Activated naive CD4-positive, alpha-beta T cell treated with anti-CD3 and anti-CD28 coated beads, Interleukin-2, amount 50 U/mL, for 72 hours (primary cell): ENCODE data around the gene MPPE1. TPM values are rescaled to one million over a fixed set of nuclear protein-coding genes. Genes with fewer than 3 reads are reported as not detected.
"Not testable (repeated sequence)": the region's sequence is repeated elsewhere in the genome, so short reads cannot be mapped to it uniquely, and the experiment has no call there.

ENCODE experiments used
- ATAC-seq, 2 donors: fragments of 150-1000 bp; cut with Tn5 transposase; 2 replicates each; pipeline ENCODE4 v1.10.0; 2021; ENCODE audit warnings: mild to moderate bottlenecking in 2 of 2, moderate library complexity in 2 of 2
- DNase-seq, 2 donors: peaks; one replicate each; pipeline ENCODE4 v3.0.0; 2021 to 2022; ENCODE audit warnings: low spot score in 2 of 2
- H3K27ac Mint-ChIP-seq, 2 donors: one replicate each; pipeline ENCODE4 v1.8.0; 2022; ENCODE audit warnings: mild to moderate bottlenecking in 2 of 2, mixed read lengths in 2 of 2
- H3K36me3 Mint-ChIP-seq, 2 donors: one replicate each; pipeline ENCODE4 v1.8.0; 2022; ENCODE audit warnings: mixed read lengths in 2 of 2
- H3K9me3 Mint-ChIP-seq, 2 donors: one replicate each; pipeline ENCODE4 v1.8.0; 2022; ENCODE audit warnings: mixed read lengths in 2 of 2
- total RNA-seq, 2 donors: library from RNA; stranded (reverse); gene quantifications; one replicate each; pipeline ENCODE4 v1.2.3, GENCODE V29; 2022

The MPPE1 gene
- total RNA-seq, 2 donors from 2014 or later = 38.1 to 67.2 TPM

DNA sequence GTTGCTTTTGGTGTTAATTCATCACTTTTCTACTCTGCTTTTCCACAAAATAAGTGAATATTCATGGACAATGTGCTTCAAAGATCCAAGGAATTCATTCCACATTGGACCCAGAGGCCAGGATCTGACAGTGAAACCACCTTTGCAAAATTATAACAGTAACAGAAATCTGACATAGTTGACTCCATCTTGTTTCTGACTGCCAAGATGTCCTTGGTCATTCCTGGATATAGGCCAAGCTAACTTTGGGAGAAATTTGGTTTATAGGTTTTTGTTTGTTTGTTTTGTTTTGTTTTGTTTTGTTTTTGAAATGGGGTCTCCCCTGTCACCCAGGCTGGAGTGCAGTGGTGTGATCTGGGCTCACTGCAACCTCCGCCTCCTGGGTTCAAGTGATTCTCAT, 10.3 kb downstream of the MPPE1 start:
- Mint-ChIP-seq H3K36me3 (peaks cover 5 to 9% of the 10 kb centered on the region in 2 donors), H3K27ac (no peak overlapping the region)

DNA sequence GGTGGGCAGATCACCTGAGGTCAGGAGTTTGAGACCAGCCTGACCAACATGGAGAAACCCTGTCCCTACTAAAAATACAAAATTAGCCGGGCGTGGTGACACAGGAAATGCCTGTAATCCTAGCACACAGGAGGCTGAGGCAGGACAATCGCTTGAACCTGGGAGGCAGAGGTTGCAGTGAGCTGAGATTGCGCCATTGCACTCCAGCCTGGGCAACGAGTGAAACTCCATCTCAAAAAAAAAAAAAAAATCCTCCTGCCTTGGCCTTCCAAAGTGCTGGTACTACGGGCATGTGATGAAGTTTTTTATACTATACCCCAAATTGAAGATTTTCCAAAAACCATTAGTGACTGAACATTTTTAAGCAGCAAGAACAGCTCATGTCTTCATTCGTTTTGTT, 15.7 kb downstream of the MPPE1 start:
- not testable (repeated sequence) for DNase-seq, ATAC-seq, H3K9me3 Mint-ChIP-seq, H3K36me3 Mint-ChIP-seq, H3K27ac Mint-ChIP-seq

More for the DNA sequence above, 10.3 kb downstream of the MPPE1 start:
- H3K9me3 Mint-ChIP-seq = no peaks in the 10 kb centered on the region
- DNase-seq (no peak), ATAC-seq (no peak)

DNA sequence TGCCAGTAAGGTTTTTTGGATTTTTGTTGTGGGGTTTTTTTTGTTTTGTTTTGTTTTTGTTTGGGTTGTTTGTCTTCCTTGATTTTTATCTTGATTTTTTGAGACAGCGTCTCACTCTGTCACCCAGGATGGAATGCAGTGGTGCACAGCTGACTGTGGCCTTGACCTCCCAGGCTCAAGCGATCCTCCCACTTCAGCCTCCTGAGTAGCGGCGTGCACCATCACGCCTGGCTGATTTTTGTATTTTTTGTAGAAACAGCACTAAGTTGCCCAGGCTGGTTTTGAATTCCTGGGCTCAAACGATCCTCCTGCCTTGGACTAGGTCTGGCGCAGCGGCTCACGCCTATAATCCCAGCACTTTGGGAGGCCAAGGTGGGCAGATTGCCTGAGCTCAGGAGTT, 16.4 kb downstream of the MPPE1 start:
- H3K36me3 Mint-ChIP-seq = no peaks in the 10 kb centered on the region
- no peak for ATAC-seq
- no peak overlapping the region for H3K27ac Mint-ChIP-seq
- H3K9me3 Mint-ChIP-seq = no peaks in the 10 kb centered on the region
- no peak for DNase-seq

DNA sequence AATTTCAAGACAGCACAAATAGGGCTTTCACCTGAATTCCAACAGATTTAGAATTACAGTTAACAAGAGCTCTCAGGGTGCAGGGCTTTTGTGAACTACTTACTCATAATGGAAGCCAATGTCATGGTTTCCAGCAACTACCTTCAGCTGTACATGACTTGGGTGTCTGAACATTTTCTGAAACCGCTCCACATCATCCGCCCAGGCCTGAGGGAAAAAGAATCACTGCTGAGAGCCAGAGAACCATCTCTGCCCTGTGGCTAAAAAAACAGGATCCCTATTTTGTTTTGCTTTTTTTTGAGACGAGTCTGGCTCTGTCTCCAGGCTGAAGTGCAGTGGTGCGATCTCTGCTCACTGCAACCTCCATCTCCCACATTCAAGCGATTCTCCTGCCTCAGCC, 18.8 kb downstream of the MPPE1 start:
- no peak overlapping the region for H3K27ac Mint-ChIP-seq
- H3K36me3 Mint-ChIP-seq = peaks cover 0 to 3% of the 10 kb centered on the region in 2 donors
- no peaks in the 10 kb centered on the region for H3K9me3 Mint-ChIP-seq
- DNase-seq (no peak), ATAC-seq (no peak)

DNA sequence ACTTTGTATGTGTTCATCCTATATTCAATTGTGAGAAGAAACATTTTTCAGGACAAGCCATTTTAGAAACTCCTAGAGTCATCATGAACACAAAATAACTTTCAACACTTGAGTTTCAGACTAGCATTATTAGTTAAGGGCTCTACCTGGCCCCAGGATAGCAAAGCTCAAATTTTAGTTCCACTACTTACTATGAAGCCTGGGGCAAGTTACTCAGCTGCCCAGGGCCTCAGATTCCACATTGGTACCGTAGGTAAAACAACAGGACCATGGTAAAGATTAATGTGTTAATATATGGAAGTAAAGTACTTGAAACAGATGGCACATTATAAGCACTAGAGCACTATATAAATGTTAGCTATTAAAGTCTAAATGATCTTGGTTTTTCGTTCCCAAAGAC, 19.4 kb downstream of the MPPE1 start:
- Mint-ChIP-seq H3K27ac (no peak overlapping the region), H3K36me3 (peaks cover 0 to 4% of the 10 kb centered on the region in 2 donors), H3K9me3 (no peaks in the 10 kb centered on the region)
- DNase-seq = no peak
- no peak for ATAC-seq

DNA sequence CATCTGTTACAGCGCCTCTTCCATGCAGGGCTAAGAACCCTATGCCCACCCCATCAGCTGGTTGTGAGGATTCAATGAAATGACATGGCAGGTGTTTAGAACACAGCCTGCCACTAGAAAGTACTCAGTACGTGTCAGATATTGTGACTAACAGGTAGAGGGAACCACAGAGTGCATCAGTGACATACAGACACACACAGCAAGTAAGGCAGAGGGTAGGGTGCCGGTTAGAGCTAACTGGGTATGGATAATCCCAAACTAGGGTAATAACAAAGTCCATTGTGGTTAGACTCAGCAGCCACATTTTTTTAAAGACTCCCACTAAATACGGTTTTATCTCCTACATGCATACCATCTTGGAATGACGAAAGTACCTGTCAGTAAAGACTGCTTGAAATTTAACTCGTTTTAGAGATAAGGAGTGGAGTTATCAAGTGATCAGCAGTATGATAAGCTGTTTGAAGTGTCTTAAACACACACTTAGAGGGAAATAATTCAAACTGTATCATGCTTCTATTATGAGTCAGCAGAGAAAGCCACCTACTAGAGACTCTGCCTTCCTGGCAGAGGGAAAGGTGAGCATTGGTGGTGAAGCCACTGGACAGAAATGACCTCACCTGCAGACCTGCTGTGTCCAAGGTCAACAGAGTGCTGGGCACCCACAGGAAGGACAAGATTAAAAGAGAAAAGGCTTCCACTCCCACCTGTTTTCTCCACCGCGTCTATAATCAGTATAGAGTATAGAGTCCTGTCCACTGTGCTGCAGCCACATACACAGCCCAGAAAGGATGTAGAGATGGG, 20.6 kb downstream of the MPPE1 start:
- ATAC-seq = peak; percentile 55 to 71
- no peak for DNase-seq
- H3K36me3 Mint-ChIP-seq = peaks cover 0 to 4% of the 10 kb centered on the region in 2 donors
- no peaks in the 10 kb centered on the region for H3K9me3 Mint-ChIP-seq
- peak overlapping the region in 1 of 2 donors; percentile 80 for H3K27ac Mint-ChIP-seq

DNA sequence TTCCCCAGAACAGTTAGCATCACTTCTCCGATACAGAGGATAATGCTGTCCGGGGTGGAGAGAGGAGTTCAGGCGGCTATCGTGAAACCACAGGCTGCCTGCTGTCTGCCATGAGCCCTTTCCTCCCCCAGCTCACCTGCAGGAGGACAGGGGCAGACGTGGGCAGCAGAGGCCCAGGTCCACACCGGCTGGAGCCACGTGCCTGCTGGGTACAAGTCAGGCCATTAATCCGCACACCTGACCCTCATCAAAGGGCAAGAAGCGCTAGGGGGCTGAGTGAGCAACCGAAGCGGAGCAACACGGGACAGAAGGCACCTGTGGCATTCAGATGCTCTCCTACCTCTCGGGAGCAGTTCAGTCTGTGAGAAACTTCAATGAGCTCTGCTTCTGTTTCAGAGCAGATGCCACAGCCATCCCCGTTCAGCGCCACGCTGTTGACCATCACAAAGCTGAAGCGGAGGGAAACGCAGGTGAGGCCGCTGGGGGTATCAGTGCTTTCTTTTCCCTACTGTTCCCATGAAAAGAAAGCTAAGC, 21.5 kb downstream of the MPPE1 start:
- ATAC-seq (no peak), DNase-seq (no peak)
- Mint-ChIP-seq H3K36me3 (peaks cover 0 to 4% of the 10 kb centered on the region in 2 donors), H3K27ac (peak overlapping the region in 1 of 2 donors; percentile 50), H3K9me3 (no peaks in the 10 kb centered on the region)

DNA sequence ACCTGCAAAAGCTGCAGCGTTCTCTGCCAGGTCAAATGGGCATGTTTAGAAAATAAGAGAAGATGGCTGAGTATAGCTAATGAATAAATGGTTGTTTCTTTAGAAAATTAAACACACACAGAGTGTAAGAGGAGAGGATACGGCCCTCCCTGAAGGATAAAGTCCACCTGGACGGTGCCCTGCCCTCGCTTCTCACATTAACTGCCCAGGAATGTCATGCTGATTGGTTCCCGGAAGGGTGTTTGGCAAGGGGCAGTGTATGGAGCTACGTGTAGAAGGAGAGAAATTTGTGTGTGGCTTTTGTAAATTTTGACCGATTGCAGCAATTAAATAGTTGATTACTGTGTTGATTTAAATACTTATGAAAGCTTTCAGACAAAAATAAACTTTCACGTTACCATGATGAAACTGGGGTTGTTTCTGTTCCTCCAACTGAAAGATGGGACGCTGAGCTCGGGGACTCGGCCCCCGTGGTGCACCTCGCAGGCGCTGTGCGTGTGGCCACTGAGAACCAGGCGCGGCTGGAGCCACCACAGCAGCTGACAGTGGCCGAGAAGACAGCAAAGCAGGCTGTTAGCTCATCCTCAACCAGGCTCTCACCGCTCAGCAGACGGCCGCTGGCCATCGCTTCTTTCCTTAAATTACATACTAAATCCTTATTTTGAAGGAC, 22.7 kb downstream of the MPPE1 start:
- Mint-ChIP-seq H3K9me3 (no peaks in the 10 kb centered on the region), H3K27ac (no peak overlapping the region), H3K36me3 (peaks cover 0 to 4% of the 10 kb centered on the region in 2 donors)
- DNase-seq = no peak
- no peak for ATAC-seq

DNA sequence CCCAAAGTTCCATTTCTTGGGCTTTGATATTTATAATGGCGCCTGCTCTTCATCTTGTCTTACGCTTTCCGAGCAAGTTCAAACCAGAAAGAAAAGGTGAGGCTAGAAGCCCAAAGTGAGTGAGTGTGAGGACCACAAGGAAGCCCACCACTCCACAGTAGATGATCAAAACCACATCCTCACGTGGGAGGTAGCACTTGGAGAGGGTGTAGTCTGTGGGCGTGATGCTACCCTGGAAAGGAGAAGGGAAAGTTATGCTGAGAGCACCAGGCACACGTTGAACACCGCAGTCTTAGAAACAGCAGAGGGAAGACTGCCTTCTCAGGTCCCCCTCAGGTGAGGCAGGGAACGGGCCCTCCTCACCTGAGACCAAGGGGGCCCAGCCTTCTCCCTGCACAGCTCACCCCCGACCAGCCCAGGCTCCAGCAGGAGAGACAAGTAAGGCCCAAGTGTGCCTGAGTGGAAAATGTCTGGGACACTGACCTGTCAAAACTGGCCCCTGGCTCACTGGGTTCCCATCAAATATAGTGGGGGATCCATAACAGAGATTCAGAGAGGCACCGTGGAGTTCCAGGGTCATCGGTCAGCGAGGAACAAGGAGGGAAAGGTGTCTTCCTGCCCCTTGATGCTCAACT, 23.6 kb downstream of the MPPE1 start:
- H3K27ac Mint-ChIP-seq = peak overlapping the region in 1 of 2 donors; percentile 44
- no peaks in the 10 kb centered on the region for H3K9me3 Mint-ChIP-seq
- peaks cover 0 to 4% of the 10 kb centered on the region in 2 donors for H3K36me3 Mint-ChIP-seq

DNA sequence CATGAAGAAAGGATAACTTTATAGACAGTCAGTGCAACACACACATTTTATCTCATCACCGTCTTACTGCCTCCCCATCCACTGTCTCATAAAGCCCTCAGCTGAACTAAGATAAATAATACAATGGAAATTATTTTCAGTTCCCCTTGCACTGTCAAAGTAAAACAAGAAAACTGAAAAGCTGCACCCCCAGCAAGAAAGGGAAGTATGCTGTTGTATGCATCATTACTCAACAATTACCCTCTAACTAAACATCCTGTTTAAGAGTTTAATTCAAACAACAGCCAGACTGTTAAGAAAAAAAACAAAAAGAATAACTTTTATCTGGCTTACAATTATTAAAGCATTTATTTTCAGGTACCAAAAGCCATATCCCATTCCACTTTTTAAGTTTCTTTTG, 25.0 kb downstream of the MPPE1 start:
- DNase-seq (no peak), ATAC-seq (no peak)
- H3K9me3 Mint-ChIP-seq = no peaks in the 10 kb centered on the region
- no peak overlapping the region for H3K27ac Mint-ChIP-seq
- H3K36me3 Mint-ChIP-seq = peaks cover 0 to 4% of the 10 kb centered on the region in 2 donors

More for the DNA sequence above, 23.6 kb downstream of the MPPE1 start:
- no peak for DNase-seq
- no peak for ATAC-seq

DNA sequence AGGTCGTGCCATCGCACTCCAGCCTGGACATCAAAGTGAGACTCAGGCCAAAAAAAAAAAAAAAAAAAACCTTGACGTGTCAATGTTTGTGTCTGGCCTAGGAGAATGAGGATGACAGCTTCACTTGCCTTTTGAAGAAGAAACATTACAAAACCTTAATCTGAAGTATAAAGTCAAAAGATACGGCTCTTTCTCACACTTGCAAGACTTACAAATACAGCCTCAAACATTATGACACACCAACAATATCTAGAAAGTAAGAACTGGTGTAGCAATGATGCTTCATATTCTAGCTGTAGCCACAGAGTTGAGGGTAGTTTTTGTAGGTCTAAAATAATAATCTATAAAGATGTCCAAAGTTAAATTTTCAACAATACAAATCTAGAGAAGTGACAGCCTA, 25.5 kb downstream of the MPPE1 start:
- Mint-ChIP-seq H3K36me3 (peaks cover 0 to 4% of the 10 kb centered on the region in 2 donors), H3K9me3 (no peaks in the 10 kb centered on the region), H3K27ac (no peak overlapping the region)
- ATAC-seq (no peak), DNase-seq (no peak)

DNA sequence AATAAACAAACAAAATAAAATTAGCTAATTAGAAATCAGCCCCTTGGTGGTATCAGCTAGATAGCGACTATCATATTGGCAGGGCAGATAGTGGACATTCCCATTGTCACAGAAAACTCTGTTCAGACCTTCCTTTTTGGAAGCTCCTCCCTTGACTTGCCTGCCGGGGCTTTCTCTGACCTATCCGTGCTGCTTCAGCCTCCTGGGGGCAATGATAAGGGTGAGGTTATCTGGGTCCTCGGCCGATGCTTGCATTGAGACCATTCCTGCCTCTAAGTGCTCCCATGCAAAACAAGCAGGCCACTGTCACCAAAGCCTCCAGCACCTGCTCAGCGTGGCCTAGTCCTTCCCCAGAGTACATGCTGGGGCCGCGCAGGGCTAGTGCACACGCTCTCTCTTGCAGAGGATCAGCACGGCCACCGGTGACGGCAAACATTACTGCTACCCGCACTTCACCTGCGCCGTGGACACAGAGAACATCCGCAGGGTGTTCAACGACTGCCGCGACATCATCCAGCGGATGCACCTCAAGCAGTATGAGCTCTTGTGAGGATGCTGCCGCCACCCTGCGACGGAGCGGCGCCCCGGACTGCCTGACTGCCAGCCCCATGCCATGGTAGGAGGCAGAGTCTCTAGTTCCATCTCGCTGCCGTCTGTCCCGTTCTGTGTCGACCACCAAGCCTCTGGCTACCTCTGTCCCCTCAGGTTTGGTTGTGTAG, 27.4 kb downstream of the MPPE1 start:
- DNase-seq (no peak), ATAC-seq (no peak)
- Mint-ChIP-seq H3K36me3 (peaks cover 0 to 8% of the 10 kb centered on the region in 2 donors), H3K27ac (no peak overlapping the region), H3K9me3 (peaks cover 0 to 3% of the 10 kb centered on the region in 2 donors)

DNA sequence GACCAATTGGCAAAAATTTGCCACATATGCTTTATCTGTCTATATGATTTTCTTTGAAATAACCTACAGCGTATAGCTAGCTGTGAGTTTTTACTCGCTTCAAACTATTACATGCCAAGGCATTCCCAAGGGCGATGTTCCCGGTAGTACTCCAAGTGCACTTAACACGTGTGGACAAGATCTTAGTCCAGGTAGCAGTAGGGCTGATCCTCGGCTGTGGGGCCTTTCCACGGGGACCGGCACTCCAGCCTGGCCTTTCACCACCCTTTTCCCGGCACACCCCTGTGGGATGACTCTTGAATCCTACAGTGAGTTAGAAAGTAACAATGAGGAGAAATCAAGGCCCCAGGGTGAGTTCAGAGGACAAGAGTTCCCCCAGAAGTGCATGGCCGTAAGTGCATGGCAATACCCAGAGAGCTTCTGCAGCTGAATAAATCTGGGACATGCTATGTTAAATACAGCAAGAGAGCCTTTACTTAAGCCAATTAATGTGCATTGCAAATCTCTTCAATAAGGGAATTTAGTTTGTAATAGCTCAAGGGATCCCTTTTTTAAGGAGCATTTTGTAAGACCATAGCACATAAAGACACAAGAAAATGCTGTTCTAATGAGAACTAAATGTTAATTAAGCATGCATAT, 30.5 kb downstream of the MPPE1 start:
- DNase-seq (no peak), ATAC-seq (no peak)
- H3K9me3 Mint-ChIP-seq = peaks cover 3 to 7% of the 10 kb centered on the region in 2 donors
- H3K27ac Mint-ChIP-seq = no peak overlapping the region
- H3K36me3 Mint-ChIP-seq = peaks cover 0 to 7% of the 10 kb centered on the region in 2 donors

DNA sequence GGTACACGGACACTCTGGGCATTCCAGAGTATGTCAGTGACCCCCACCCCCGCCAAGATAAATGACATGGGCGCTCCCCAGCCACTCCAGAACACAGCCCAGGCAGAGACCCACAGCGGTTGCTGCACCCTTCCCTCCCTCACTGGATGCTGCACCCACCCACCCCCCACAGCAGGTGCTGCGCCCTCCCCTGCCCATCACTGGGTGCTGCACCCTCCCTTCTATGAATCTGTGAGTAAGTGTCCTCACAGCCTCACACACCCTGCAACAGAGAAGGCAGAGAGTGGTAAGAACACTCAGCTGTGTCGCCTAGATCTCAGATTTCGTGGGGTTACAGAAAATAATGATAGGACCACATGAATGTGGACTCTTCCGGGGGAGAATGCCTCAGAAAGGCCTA, 33.4 kb downstream of the MPPE1 start:
- ATAC-seq (no peak), DNase-seq (no peak)
- H3K9me3 Mint-ChIP-seq = peaks cover 3 to 7% of the 10 kb centered on the region in 2 donors
- no peak overlapping the region for H3K27ac Mint-ChIP-seq
- peaks cover 0 to 7% of the 10 kb centered on the region in 2 donors for H3K36me3 Mint-ChIP-seq

DNA sequence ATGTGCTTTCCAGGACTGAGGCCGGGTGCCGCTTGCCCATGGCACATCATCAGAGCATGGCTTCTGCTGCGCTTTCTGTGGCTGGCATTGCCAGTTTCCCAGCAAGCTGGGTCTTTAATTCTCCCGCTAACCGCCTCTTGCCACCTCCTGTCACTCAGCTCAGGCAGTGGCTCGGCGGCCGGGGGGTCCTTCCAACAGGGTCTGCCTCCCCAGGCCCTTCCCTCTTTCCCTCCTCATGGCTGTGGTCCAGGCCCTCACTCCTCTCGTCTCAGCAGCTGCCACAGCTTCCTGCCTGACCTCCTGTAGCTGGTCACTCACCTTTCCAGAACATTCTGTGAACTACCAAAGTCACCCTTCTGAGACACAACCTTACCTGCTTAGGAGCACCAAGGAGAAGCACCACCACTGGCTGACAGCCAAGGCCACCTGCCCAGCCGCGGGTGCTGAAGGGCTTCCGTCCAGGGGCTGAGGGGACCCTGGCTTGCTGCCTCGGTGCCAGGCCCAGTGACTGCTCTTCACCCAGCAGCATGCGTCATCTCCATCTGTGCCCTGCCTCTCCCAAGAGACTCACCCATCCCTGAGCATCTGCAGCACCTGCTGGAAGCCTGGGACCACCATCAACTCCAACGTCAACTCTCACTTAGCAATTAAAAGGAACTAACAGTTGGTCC, 34.3 kb downstream of the MPPE1 start:
- Mint-ChIP-seq H3K27ac (peak overlapping the region; percentile 62 to 77), H3K9me3 (peaks cover 3 to 7% of the 10 kb centered on the region in 2 donors), H3K36me3 (peaks cover 0 to 7% of the 10 kb centered on the region in 2 donors)
- DNase-seq = no peak
- no peak for ATAC-seq
